Testis (tissue), 2 donors: ENCODE data around the gene PPARA.

Source experiments
- POLR2A ChIP-seq: fragments of 450-650 bp; IDR thresholded peaks from one replicate; pipeline ENCODE4 v1.6.1; 2017; ENCODE audit warnings: antibody characterized with exemption, mild to moderate bottlenecking, moderate library complexity
- TF ChIP-seq, protein P1 (sequence below), 3 experiments: fragments of 450-650 bp in 2 of 3; fragments of 200-600 bp in 1 of 3; sonication (generic) in 1 of 3; IDR thresholded peaks; one replicate each; pipeline ENCODE4 v1.5.1; 2016 to 2019; ENCODE audit warnings: antibody characterized with exemption in 3 of 3, mild to moderate bottlenecking in 2 of 3, moderate library complexity in 1 of 3

DNA sequence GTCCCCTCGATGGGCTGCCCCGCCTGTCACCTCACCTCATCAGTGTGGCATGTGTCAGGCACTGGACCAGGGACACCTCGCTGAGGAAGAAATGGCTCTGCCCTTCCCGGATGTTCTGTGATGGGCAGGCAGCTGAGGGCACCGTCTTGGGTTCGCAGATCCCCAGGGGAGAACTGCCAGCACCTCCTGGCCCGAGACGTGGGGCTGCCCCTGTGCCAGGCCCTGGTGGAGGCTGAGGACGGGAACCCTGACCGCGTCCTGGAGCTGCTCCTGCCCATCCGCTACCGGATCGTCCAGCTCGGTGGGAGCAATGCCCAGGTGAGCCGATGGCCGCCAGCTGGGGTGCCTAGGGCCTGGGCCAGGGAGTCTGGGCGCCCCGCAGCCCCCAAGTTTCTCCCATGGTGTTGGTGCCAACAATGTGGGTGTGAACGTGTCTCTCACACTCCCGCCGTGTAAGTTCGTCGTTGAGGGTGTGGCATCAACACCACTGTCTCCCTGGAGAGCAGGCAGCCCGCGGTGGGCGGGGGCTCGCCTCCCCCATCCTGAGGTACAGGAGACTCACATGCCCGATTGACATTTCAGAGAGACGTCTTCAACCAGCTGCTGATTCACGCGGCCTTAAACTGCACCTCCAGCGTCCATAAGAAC is 139.0 kb downstream of the PPARA start:
- TF ChIP-seq, protein P1, sequence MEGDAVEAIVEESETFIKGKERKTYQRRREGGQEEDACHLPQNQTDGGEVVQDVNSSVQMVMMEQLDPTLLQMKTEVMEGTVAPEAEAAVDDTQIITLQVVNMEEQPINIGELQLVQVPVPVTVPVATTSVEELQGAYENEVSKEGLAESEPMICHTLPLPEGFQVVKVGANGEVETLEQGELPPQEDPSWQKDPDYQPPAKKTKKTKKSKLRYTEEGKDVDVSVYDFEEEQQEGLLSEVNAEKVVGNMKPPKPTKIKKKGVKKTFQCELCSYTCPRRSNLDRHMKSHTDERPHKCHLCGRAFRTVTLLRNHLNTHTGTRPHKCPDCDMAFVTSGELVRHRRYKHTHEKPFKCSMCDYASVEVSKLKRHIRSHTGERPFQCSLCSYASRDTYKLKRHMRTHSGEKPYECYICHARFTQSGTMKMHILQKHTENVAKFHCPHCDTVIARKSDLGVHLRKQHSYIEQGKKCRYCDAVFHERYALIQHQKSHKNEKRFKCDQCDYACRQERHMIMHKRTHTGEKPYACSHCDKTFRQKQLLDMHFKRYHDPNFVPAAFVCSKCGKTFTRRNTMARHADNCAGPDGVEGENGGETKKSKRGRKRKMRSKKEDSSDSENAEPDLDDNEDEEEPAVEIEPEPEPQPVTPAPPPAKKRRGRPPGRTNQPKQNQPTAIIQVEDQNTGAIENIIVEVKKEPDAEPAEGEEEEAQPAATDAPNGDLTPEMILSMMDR (IDR thresholded peaks at IDR 0.05), result no peak
- no peak for TF ChIP-seq POLR2A
